Endothelial cell of hepatic sinusoid (primary cell): ENCODE results near the gene RNASE1.
"Not testable (repeated sequence)": the region's sequence is repeated elsewhere in the genome, so short reads cannot be mapped to it uniquely, and the experiment has no call there.

Source experiments
- in situ Hi-C: cut with HindIII; loops from 2 replicates; pipeline ENCODE4 v1.10.0; 2017; ENCODE audit warnings: low sequenced_read_pairs

The RNASE1 gene

GRCh38 chr14:20802341-20803084, at the start of gene RNASE1:
TSS of gene RNASE1 (minus strand) at chr14:20802844. CDS start at chr14:20802068, 776 bp downstream.
- in situ Hi-C loops: no loop called here

GRCh38 chr14:20848955-20849570, 46.4 kb upstream of the RNASE1 start:
- in situ Hi-C loops: no loop called here

- in situ Hi-C loops: no loop called here
Measured at GRCh38 chr14:20848316-20848954, 45.8 kb upstream of the RNASE1 start.

- in situ Hi-C loops: no loop called here
Measured at GRCh38 chr14:20846560-20846959, 43.9 kb upstream of the RNASE1 start.

GRCh38 chr14:20841096-20841495, 38.5 kb upstream of the RNASE1 start:
- in situ Hi-C loops: no loop called here

- in situ Hi-C loops: no loop called here
Measured at GRCh38 chr14:20837831-20838230, 35.2 kb upstream of the RNASE1 start.

- in situ Hi-C loops: no loop called here
Measured at GRCh38 chr14:20836668-20837338, 34.2 kb upstream of the RNASE1 start.

- in situ Hi-C loops: no loop called here
Measured at GRCh38 chr14:20834899-20835298, 32.3 kb upstream of the RNASE1 start.

- in situ Hi-C loops: no loop called here
Measured at GRCh38 chr14:20830831-20831230, 28.2 kb upstream of the RNASE1 start.

- in situ Hi-C loops: not testable (repeated sequence)
Measured at GRCh38 chr14:20828024-20828694, 25.5 kb upstream of the RNASE1 start.

GRCh38 chr14:20827326-20827725, 24.7 kb upstream of the RNASE1 start:
- in situ Hi-C loops: no loop called here

GRCh38 chr14:20826666-20827065, 24.0 kb upstream of the RNASE1 start:
- in situ Hi-C loops: not testable (repeated sequence)

- in situ Hi-C loops: loop anchor here (5.0 kb wide), 1 partner anchor 62 kb away; no protein-coding TSS in a partner anchor
Measured at GRCh38 chr14:20823859-20824258, 21.2 kb upstream of the RNASE1 start.

GRCh38 chr14:20821521-20822108, 19.0 kb upstream of the RNASE1 start:
- in situ Hi-C loops: loop anchor here (5.0 kb wide), 1 partner anchor 59 kb away; no protein-coding TSS in a partner anchor

- in situ Hi-C loops: loop anchor here (5.0 kb wide), 1 partner anchor 58 kb away; no protein-coding TSS in a partner anchor
Measured at GRCh38 chr14:20820063-20820904, 17.6 kb upstream of the RNASE1 start.

- in situ Hi-C loops: no loop called here
Measured at GRCh38 chr14:20818861-20819260, 16.2 kb upstream of the RNASE1 start.

GRCh38 chr14:20815946-20816345, 13.3 kb upstream of the RNASE1 start:
- in situ Hi-C loops: not testable (repeated sequence)

- in situ Hi-C loops: no loop called here
Measured at GRCh38 chr14:20811986-20812975, 9.6 kb upstream of the RNASE1 start.
